Karpas-422 (cell line): ENCODE measurements around the gene IFI16. TPM values are rescaled to one million over a fixed set of nuclear protein-coding genes. Genes with fewer than 3 reads are reported as not detected.

Experiments
- DNase-seq: peaks from one replicate; pipeline ENCODE4 v3.0.0-alpha.2; 2015
- H2AFZ ChIP-seq: fragments of 200-600 bp; sonication (generic); 2 replicates; pipeline ENCODE4 v1.6.1; 2014; ENCODE audit warnings: antibody characterized with exemption, low read length, mixed read lengths
- H3K27ac ChIP-seq: fragments of 200-600 bp; sonication (generic); 2 replicates; pipeline ENCODE4 v1.5.1; 2014; ENCODE audit warnings: mild to moderate bottlenecking, low read length, moderate library complexity
- H3K27me3 ChIP-seq: fragments of 200-600 bp; sonication (generic); 2 replicates; pipeline ENCODE4 v1.6.1; 2014; ENCODE audit warnings: low read length, mixed read lengths
- H3K36me3 ChIP-seq: fragments of 200-600 bp; sonication (generic); 2 replicates; pipeline ENCODE4 v1.6.1; 2014; ENCODE audit warnings: low read length, mixed read lengths; ENCODE audit not compliant: insufficient read depth
- H3K4me1 ChIP-seq: fragments of 200-600 bp; sonication (generic); 2 replicates; pipeline ENCODE4 v1.6.1; 2014; ENCODE audit warnings: mild to moderate bottlenecking, low read length, mixed read lengths
- H3K4me2 ChIP-seq: fragments of 200-600 bp; sonication (generic); 2 replicates; pipeline ENCODE4 v1.6.1; 2014; ENCODE audit warnings: low read length, low read depth, mild to moderate bottlenecking; ENCODE audit not compliant: poor library complexity, severe bottlenecking
- H3K4me3 ChIP-seq: fragments of 200-600 bp; sonication (generic); 2 replicates; pipeline ENCODE4 v1.5.1; 2014; ENCODE audit warnings: mild to moderate bottlenecking, antibody characterized with exemption, low read length, mixed read lengths
- H3K79me2 ChIP-seq: fragments of 200-600 bp; sonication (generic); 2 replicates; pipeline ENCODE4 v1.6.1; 2014; ENCODE audit warnings: mild to moderate bottlenecking, low read length, mixed read lengths
- H3K9ac ChIP-seq: fragments of 200-600 bp; sonication (generic); 2 replicates; pipeline ENCODE4 v1.6.0; 2014; ENCODE audit warnings: low read length
- H3K9me2 ChIP-seq: fragments of 200-600 bp; sonication (generic), shearing (Covaris generic); replicated peaks from 2 replicates; pipeline ENCODE4 v1.6.0; 2014; ENCODE audit warnings: mild to moderate bottlenecking, low read length, moderate library complexity; ENCODE audit not compliant: insufficient read depth
- H3K9me3 ChIP-seq: fragments of 300-700, 200-600 bp; sonication (generic); 2 replicates; pipeline ENCODE4 v1.6.1; 2014; ENCODE audit warnings: low read length, mixed read lengths
- H4K20me1 ChIP-seq: fragments of 200-600 bp; sonication (generic); 2 replicates; pipeline ENCODE4 v1.6.1; 2014; ENCODE audit warnings: mild to moderate bottlenecking, antibody characterized with exemption, low read length, low read depth; ENCODE audit not compliant: insufficient read depth
- total RNA-seq: library from RNA; depleted of rRNA; stranded (reverse); fragments of >200 nt; shearing (Covaris generic); gene quantifications from 2 replicates; pipeline ENCODE4 v1.2.3, GENCODE V29; 2014; ENCODE audit warnings: low replicate concordance

Gene IFI16
- total RNA-seq, 1 experiment from 2014 or later: 36.3 TPM

DNA sequence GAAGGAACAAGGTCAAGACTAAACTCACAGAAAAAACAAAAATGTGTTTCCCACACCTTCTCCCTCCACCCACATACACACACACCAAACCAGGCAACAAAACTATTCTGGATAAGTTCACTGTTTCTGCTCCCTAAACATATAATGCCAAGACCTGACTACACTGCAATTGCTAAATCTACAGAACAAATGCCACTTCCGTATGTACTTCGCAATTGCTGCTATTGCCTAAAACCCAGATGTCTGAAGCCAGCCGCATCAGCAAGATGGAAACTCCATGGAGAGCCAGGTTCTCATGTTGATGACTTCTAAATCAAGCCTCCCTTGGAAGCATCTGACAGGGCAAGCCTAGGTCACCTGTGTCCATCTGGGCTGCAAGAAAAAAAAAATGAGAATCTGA lies 75.2 kb downstream of the IFI16 start:
- peaks cover 13% of the 10 kb centered on the region for H3K4me1 ChIP-seq
- no peak overlapping the region for H3K4me2 ChIP-seq
- no peak overlapping the region for H3K4me3 ChIP-seq
- no peaks in the 10 kb centered on the region for H3K36me3 ChIP-seq
- no peaks in the 10 kb centered on the region for H3K79me2 ChIP-seq
- no peak for DNase-seq
- H3K9me2 ChIP-seq: no peaks in the 10 kb centered on the region
- H4K20me1 ChIP-seq: no peaks in the 10 kb centered on the region
- no peaks in the 10 kb centered on the region for H3K27me3 ChIP-seq
- H3K27ac ChIP-seq: no peak overlapping the region
- no peak overlapping the region for H3K9ac ChIP-seq
- H2AFZ ChIP-seq: no peak overlapping the region
- H3K9me3 ChIP-seq: no peaks in the 10 kb centered on the region

DNA sequence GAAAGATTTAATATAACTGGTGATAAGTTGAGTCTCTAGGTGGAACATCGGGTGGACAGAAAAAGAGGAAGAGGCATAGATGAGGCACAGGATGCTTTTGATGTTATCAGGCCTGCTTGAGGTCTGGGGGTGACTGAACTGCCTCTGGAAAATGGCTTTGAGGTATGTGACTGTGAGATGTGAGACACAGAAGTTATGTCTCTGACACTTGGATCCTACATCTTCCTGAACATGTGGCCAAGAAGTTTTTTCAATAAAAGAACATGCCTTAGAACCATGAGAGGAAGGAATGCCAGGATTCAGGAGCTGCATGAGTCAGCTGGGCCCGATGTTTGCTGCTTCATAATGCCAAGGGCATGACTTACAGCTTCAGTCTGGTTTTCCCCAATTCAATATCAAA lies 78.3 kb downstream of the IFI16 start:
- H3K79me2 ChIP-seq: no peaks in the 10 kb centered on the region
- H3K27me3 ChIP-seq: no peaks in the 10 kb centered on the region
- no peak overlapping the region for H3K27ac ChIP-seq
- no peaks in the 10 kb centered on the region for H3K9me2 ChIP-seq
- 0 out of 2 replicates have a peak overlapping the region, but pooled peaks have one; percentile 15 for H2AFZ ChIP-seq
- no peaks in the 10 kb centered on the region for H3K36me3 ChIP-seq
- H3K4me2 ChIP-seq: peak overlapping the region; percentile 3
- peaks cover 13% of the 10 kb centered on the region for H3K4me1 ChIP-seq
- no peaks in the 10 kb centered on the region for H4K20me1 ChIP-seq
- no peak overlapping the region for H3K9ac ChIP-seq
- H3K9me3 ChIP-seq: no peaks in the 10 kb centered on the region
- DNase-seq: no peak
- no peak overlapping the region for H3K4me3 ChIP-seq

DNA sequence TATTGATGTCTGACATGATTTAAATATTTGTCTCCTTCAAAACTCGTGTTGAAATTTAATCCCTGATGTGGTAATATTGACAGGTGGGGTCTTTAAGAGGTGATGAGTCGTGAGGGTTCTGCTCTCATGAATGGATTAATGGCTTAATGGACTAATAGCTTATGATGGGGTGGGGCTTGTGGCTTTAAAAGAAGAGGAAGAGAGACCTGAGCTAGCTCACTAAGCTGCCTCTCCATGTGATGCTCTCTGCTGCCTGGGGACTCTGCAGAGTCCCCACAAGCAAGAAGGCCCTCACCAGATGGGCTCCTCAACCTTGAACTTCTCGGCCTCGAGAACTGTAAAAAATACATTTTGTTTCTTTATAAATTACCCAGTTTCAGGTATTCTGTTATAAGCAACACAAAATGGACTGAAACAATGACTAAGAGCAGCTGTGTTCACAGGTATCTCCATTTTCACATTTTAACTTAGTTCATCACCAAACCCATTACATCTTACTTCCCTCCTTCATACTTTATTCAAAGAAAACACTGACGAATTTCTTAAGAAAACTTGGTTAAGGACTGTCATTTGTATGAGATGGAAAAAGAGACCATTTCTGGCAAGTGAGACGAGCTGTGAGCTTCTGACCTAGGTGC lies 79.0 kb downstream of the IFI16 start:
- no peaks in the 10 kb centered on the region for H3K36me3 ChIP-seq
- H3K4me2 ChIP-seq: peak overlapping the region; percentile 3
- H3K79me2 ChIP-seq: no peaks in the 10 kb centered on the region
- 0 out of 2 replicates have a peak overlapping the region, but pooled peaks have one; percentile 15 for H2AFZ ChIP-seq
- peaks cover 13% of the 10 kb centered on the region for H3K4me1 ChIP-seq
- no peaks in the 10 kb centered on the region for H3K9me2 ChIP-seq
- H3K9ac ChIP-seq: no peak overlapping the region
- no peak for DNase-seq
- no peak overlapping the region for H3K4me3 ChIP-seq
- H3K9me3 ChIP-seq: no peaks in the 10 kb centered on the region
- H3K27ac ChIP-seq: peak overlapping the region; percentile 43; the same call in 1 of the 2 replicates
- no peaks in the 10 kb centered on the region for H3K27me3 ChIP-seq
- H4K20me1 ChIP-seq: no peaks in the 10 kb centered on the region

DNA sequence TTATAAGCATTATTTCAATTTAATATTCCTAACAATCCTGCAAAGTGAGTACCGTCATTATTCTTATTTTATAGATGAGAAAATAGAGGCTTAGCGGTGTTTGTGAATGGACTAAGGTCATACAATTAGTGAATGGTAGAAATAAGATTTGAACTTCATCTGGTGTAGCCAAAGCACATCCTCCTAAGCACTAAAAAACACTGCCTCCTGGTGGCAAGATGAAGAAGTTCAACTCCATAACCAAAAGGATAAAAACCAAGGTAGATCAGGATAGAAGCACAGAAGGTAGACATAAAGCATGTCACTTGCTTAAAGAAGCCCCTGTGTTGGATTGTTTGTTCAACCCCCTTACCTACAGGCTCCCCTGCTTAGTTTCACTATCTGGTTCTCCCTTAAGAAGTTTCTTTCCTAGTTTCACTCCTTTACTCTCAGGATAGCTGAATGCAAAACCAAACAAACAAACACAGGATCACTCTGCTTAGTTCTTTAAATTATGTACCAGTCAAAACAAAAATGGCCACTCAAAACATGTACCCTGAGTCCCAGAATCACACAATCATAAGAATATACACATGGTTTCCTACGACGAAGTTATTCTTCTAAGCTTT lies 79.6 kb downstream of the IFI16 start:
- Histone ChIP-seq H3K4me2 (no peak overlapping the region), H3K9me2 (no peaks in the 10 kb centered on the region)

DNA sequence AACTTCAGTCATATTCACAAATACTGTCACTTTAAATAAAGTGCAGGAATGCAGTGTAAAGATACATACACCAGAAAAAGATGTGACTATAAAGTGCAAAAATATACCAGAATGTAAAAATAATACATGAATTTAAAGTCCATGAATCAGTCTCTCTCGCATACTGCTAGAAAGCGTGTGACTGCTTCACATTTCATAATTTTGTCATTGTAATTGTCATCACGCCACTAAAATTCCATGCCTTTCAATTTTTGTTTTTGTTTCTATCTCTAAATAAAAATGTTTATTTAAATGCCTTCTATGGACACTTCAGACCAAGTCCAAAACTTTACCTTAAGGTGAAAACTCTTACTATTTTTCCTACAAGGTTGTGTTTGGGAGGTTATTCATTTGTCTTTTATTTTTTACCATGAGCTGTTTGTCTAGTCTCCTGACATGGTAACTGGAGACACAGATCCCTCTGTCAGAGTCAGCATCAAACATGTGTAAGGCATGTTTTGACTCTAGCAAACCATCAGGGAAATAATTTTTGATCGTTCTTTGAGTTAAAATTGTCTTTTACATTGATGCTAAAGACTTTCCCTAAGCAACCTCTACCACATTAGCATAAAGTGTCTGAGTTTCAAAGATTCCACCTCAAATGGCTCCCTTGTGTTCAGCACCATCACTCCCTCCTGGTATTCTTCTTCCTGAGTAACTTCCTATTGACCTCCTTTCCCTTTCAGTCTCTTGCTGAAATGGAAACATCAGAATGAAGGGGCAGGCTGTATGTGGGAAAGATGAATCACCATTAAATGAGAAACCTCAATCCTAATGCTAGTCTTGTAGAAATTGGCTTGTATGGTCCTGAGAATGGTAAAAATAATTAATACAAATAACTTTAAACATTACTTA lies 80.8 kb downstream of the IFI16 start:
- Histone ChIP-seq H2AFZ (no peak overlapping the region), H3K4me3 (no peak overlapping the region), H3K27me3 (no peaks in the 10 kb centered on the region), H3K9ac (no peak overlapping the region), H3K36me3 (no peaks in the 10 kb centered on the region), H4K20me1 (no peaks in the 10 kb centered on the region), H3K4me1 (peaks cover 13% of the 10 kb centered on the region), H3K79me2 (no peaks in the 10 kb centered on the region), H3K9me2 (no peaks in the 10 kb centered on the region), H3K9me3 (no peaks in the 10 kb centered on the region), H3K4me2 (no peak overlapping the region), H3K27ac (no peak overlapping the region)
- DNase-seq: no peak

More for the DNA sequence above, 79.6 kb downstream of the IFI16 start:
- no peak overlapping the region for H3K4me3 ChIP-seq
- no peaks in the 10 kb centered on the region for H3K79me2 ChIP-seq
- H4K20me1 ChIP-seq: no peaks in the 10 kb centered on the region
- H3K9me3 ChIP-seq: no peaks in the 10 kb centered on the region
- H3K27ac ChIP-seq: peak overlapping the region; percentile 43; the same call in 1 of the 2 replicates
- no peak overlapping the region for H3K9ac ChIP-seq
- peak; percentile 79 for DNase-seq
- no peaks in the 10 kb centered on the region for H3K27me3 ChIP-seq
- H3K36me3 ChIP-seq: no peaks in the 10 kb centered on the region
- no peak overlapping the region for H2AFZ ChIP-seq
- peaks cover 13% of the 10 kb centered on the region for H3K4me1 ChIP-seq

DNA sequence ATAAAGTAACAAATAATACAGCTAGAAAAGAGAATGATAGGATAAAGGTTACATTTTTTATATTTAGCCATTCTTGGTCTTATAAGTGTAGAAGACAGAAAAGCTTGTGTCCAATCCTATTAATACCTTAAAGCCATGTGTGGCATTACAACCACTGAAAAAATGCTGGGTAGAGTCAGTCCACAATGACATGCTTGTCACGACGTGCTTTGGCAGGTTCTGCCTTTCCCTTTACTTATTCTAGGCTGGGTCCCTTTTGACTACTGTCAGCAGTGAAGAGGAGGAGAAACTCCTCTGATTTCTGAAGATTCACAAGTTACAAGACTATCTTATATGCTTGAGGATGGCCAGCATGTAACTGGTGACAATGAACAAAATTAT lies 81.5 kb downstream of the IFI16 start:
- Histone ChIP-seq H3K4me2 (no peak overlapping the region), H3K79me2 (no peaks in the 10 kb centered on the region)
- no peak for DNase-seq

DNA sequence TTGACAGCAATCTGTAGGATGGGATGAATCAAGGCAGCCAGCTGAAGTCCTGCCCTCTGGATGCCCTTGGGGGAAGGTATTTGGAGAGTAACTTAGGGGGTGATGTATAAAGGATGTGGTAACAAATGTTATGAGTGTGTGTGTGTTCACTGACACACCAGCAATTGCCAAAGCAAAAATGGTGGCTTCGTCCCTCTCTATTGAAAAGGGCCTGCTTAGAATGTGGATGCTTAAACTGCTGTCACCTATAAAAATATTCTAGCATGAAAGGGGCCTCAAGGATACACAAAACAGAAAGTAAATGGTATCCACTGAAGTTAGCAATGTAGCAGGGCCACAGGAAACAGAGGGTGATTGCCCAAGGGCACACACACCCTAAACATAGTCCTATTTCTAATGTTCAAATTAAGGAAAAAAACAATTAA lies 81.9 kb downstream of the IFI16 start:
- DNase-seq: no peak
- no peaks in the 10 kb centered on the region for H3K36me3 ChIP-seq

More for the DNA sequence above, 81.5 kb downstream of the IFI16 start:
- Histone ChIP-seq H3K36me3 (no peaks in the 10 kb centered on the region), H3K9ac (no peak overlapping the region), H3K4me1 (peaks cover 13% of the 10 kb centered on the region), H2AFZ (no peak overlapping the region), H3K27ac (no peak overlapping the region), H4K20me1 (no peaks in the 10 kb centered on the region), H3K9me3 (no peaks in the 10 kb centered on the region), H3K27me3 (no peaks in the 10 kb centered on the region), H3K9me2 (no peaks in the 10 kb centered on the region), H3K4me3 (no peak overlapping the region)

More for the DNA sequence above, 81.9 kb downstream of the IFI16 start:
- no peaks in the 10 kb centered on the region for H3K9me3 ChIP-seq
- H3K27ac ChIP-seq: no peak overlapping the region
- no peak overlapping the region for H3K9ac ChIP-seq
- H4K20me1 ChIP-seq: no peaks in the 10 kb centered on the region
- peaks cover 13% of the 10 kb centered on the region for H3K4me1 ChIP-seq
- H3K9me2 ChIP-seq: no peaks in the 10 kb centered on the region
- no peak overlapping the region for H3K4me2 ChIP-seq
- H2AFZ ChIP-seq: no peak overlapping the region
- H3K79me2 ChIP-seq: no peaks in the 10 kb centered on the region
- no peak overlapping the region for H3K4me3 ChIP-seq
- no peaks in the 10 kb centered on the region for H3K27me3 ChIP-seq
